GM12801 (cell line): ENCODE results near the gene IL17C.

Source experiments
- TF ChIP-seq, protein P1 (sequence below): IDR thresholded peaks from one replicate; pipeline ENCODE4 v1.5.1; 2011; ENCODE audit warnings: control low read depth; ENCODE audit not compliant: insufficient read length; ENCODE audit errors: extremely low read depth

Gene IL17C

DNA sequence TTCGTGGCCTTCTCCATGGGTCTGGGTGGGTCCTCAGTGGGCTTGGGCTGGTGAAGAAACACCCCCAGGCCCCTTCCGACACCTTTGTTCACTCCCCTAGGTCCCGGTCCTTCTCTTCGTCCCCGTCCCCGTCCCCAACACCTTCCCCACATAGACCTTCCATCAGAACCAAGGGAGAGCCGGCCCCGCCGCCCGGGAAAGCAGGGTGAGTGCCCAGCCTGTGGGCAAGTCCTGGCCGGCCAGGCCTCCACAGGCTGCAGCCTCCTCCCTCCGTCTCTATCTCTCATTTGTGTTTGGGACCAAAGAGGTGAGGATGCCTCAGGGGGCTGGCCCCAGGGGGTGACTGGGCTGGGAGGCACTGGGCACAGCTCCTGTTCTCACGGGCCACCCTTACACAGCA lies 14.5 kb upstream of the IL17C start:
- TF ChIP-seq, protein P1, sequence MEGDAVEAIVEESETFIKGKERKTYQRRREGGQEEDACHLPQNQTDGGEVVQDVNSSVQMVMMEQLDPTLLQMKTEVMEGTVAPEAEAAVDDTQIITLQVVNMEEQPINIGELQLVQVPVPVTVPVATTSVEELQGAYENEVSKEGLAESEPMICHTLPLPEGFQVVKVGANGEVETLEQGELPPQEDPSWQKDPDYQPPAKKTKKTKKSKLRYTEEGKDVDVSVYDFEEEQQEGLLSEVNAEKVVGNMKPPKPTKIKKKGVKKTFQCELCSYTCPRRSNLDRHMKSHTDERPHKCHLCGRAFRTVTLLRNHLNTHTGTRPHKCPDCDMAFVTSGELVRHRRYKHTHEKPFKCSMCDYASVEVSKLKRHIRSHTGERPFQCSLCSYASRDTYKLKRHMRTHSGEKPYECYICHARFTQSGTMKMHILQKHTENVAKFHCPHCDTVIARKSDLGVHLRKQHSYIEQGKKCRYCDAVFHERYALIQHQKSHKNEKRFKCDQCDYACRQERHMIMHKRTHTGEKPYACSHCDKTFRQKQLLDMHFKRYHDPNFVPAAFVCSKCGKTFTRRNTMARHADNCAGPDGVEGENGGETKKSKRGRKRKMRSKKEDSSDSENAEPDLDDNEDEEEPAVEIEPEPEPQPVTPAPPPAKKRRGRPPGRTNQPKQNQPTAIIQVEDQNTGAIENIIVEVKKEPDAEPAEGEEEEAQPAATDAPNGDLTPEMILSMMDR: no peak

DNA sequence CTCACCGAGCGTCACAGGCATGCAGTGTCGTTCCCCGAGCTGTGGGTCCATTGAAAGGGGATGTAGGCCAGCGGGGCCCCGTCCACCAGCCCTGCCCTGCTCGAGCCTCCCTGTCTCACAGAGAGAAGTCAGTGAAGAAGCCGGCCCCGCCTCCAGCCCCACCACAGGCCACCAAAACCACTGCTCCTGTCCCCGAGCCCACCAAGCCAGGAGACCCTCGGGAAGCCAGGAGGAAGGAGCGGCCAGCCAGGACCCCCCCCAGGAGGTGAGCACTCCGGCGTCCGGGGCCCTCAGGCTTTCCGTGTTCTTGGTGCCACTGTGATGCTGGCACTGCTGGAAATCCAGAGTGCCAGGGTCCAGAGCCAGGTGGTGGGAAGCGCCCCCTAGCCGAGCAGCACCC lies 13.9 kb upstream of the IL17C start:
- TF ChIP-seq, protein P1: no peak

DNA sequence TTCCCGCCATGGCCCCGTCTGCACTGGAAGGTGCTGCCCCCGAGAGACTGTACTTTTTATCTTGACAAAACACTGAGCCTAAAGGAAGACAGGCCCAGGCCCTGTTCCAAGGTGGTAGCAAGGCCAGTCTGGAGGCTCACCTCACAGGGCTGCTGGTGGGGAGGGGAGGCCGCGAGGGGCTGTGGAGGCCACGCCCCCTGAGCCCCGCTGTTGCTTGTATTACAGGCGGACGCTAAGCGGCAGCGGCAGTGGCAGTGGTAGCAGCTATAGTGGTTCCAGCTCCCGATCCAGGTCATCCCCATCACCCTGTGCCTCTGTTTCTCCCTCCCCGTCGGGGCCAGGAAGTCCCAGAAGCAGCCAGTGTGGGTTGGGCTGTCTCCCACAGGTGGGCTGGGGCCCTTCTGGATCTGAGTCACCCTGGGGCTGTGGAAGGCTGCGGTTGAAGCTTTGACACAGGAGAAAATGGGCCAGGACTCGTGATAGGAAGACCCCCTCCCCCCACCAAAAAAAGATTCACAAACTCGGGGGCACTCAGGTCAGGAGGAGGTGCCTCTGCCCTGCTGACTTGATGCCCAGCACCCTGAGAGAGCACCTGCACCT lies 13.3 kb upstream of the IL17C start:
- TF ChIP-seq, protein P1: no peak

DNA sequence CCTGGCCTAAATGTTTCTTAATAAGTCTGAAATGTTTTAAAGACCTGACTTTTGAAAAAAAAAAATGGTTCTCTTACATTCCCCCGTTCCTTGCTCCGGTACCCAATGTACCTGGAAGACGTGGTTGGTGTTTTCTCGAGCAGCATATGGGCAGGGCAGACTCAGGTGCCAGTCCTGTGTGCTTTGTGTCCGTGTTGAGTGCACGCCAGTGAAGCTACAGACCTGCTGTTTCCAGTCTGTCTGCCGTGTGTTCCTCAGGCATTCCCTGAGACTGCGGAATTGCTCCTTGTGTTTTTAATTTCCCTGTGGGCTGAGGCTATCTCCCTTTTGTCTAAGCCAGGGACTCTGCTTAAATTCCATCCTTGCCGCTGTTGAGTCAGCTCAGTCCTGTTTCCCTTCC lies 11.7 kb upstream of the IL17C start:
- TF ChIP-seq, protein P1: no peak

DNA sequence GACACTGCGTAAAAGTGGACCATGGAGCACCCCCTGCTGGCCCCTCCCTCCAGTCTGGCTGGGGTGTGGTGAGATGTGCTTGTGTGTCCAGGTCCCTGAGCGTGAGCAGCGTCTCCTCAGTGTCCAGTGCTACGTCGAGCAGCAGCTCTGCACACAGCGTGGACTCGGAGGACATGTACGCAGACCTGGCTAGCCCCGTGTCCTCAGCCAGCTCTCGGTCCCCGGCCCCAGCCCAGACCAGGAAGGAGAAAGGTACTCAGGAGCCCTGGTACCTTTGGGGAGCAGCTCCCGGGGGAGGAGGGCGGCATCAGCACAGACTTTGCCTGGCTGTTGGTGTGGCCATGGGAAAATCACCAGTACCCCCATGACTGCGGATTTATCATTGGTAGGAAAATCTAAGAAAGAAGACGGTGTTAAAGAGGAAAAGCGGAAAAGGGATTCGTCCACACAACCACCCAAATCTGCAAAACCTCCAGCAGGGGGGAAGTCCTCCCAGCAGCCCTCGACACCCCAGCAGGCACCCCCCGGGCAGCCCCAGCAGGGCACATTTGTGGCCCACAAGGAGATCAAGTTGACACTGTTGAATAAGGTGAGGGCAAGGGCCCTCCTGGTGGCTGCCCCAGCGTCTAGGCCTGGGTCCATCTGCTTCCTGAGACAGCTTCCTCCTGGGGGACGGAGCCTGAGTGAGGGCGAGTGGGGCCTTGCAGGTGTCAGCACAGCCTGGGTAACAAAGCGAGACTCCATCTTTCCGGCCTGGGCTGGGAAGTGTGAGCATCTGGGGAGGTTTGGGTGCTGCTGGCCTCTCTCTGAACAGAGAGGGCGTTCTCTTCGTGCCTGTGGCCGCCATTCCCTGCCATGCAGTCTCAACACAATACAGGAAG lies 10.6 kb upstream of the IL17C start:
- TF ChIP-seq, protein P1: no peak

DNA sequence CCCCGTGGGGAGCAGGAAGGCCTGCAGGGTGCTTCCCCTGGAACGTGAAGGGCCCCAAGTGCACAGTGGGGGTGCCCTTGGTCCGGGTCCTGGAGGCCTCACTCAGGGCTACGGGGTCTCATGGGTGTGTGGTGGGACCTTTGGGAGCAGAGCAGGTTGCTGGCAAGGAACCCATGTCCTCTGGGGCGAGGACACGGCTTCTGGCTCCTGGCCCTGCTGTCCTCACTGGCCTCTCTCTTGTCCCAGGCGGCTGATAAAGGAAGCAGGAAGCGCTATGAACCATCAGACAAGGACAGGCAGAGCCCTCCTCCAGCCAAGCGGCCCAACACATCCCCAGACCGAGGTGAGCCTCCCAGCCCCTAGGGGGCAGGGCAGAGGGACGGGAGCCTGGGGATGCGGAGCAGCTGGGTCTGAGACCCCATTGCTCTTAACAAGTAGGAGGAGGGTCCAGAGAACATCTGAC lies 9.8 kb upstream of the IL17C start:
- TF ChIP-seq, protein P1: no peak

DNA sequence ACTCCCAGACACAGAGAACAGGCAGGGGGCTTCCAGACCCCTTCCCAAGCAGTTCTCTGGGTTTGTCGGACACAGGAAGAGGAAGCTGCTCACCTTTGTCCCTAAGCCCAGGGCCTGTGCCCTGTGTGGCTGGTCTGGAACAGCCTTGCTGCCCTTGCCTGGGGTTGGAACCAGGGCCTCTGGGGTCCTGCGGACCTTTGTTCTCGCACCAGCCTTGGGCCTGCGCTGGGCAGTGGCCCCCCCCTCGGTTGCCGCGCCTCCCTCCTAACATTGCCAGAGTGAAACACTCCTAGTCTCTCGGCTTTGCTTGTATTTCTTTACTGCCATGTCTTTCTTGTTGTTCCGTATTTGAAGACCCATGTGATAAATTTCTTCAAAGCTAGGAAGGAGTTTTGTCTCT lies 8.5 kb upstream of the IL17C start:
- TF ChIP-seq, protein P1: no peak
